OCI-LY3 (cell line): ENCODE results near the gene GPR21.

Experiments used
- EZH2phosphoT487 ChIP-seq: fragments of 200-600 bp; shearing (Covaris generic); IDR thresholded peaks from 2 replicates; pipeline ENCODE4 v1.6.1; 2018; ENCODE audit warnings: antibody characterized with exemption, mixed run types, low read depth
- TF ChIP-seq, protein P1 (sequence below): fragments of 200-600, 300-600 bp; sonication (generic); IDR thresholded peaks from 2 replicates; pipeline ENCODE4 v1.5.1; 2014; ENCODE audit warnings: antibody characterized with exemption, low read length, low read depth

DNA sequence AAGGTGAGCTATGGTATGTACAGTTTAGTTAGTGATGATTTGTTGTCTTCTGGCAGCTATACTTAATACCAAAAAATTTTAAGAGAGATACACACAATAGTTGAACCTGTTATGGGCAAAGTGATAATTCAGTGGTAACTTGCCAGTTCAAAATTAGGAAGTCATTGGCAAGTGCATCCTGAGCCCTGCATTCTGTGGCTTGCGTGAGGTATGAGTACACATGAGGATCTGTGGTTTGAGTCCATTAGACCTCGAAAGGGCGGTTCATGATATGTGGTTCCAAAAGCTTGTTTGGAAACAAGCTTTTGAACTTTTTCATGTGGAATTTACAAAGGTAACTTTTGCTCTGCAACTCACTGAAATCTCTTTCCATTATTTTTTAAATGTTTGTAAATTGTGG is 47.0 kb downstream of the GPR21 start:
- TF ChIP-seq, protein P1, sequence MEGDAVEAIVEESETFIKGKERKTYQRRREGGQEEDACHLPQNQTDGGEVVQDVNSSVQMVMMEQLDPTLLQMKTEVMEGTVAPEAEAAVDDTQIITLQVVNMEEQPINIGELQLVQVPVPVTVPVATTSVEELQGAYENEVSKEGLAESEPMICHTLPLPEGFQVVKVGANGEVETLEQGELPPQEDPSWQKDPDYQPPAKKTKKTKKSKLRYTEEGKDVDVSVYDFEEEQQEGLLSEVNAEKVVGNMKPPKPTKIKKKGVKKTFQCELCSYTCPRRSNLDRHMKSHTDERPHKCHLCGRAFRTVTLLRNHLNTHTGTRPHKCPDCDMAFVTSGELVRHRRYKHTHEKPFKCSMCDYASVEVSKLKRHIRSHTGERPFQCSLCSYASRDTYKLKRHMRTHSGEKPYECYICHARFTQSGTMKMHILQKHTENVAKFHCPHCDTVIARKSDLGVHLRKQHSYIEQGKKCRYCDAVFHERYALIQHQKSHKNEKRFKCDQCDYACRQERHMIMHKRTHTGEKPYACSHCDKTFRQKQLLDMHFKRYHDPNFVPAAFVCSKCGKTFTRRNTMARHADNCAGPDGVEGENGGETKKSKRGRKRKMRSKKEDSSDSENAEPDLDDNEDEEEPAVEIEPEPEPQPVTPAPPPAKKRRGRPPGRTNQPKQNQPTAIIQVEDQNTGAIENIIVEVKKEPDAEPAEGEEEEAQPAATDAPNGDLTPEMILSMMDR = no peak
- no peak for TF ChIP-seq EZH2phosphoT487
